ENCODE results near the gene CCNG2.

The CCNG2 gene

DNA sequence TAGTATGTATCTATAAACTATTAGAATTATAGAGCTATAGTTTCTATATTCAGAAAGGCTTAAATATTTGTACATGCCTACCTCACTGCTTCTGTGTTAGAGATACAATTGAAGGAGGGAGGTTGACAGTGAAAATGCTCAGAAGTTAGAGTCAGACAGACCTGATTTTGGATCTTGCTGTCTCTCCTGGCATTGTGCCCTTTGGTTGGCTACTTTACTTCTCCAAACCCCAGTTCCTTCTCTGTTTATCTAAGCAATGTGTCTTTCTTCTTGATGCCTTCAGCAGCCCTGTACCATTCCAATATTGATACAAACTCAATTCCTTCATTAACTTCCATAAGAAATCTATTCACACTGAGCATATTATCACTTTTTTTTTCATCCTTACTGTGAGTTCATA, 28.7 kb downstream of the CCNG2 start:
- no peak overlapping the region for H3K4me3 ChIP-seq (ENCODE audit: low read depth, low read length)
- TF ChIP-seq, protein P1, sequence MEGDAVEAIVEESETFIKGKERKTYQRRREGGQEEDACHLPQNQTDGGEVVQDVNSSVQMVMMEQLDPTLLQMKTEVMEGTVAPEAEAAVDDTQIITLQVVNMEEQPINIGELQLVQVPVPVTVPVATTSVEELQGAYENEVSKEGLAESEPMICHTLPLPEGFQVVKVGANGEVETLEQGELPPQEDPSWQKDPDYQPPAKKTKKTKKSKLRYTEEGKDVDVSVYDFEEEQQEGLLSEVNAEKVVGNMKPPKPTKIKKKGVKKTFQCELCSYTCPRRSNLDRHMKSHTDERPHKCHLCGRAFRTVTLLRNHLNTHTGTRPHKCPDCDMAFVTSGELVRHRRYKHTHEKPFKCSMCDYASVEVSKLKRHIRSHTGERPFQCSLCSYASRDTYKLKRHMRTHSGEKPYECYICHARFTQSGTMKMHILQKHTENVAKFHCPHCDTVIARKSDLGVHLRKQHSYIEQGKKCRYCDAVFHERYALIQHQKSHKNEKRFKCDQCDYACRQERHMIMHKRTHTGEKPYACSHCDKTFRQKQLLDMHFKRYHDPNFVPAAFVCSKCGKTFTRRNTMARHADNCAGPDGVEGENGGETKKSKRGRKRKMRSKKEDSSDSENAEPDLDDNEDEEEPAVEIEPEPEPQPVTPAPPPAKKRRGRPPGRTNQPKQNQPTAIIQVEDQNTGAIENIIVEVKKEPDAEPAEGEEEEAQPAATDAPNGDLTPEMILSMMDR (IDR thresholded peaks at IDR 0.05; ENCODE audit: low read depth, low read length), result no peak

DNA sequence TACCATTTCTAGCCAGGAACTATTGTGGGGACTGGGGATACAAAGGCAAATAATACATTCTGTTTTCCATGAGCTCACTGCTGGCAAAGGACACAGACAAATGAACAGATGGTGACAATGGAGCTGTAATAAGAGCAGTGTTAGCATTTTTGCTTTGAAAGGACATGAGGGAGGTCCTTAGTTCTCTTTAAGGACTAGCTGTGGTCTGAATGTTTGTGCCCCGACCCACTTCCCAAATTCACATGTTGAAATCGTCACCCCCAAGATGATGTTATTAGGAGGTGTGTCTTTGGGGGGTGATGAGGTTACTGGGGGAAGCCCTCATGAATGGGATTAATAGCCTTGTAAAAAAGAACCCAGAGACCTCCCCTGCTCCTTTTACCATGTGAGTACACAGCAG, 30.3 kb downstream of the CCNG2 start:
- TF ChIP-seq, protein P1 (IDR thresholded peaks at IDR 0.05; ENCODE audit: low read depth, low read length), result no peak
- no peak overlapping the region for H3K4me3 ChIP-seq (ENCODE audit: low read depth, low read length)

DNA sequence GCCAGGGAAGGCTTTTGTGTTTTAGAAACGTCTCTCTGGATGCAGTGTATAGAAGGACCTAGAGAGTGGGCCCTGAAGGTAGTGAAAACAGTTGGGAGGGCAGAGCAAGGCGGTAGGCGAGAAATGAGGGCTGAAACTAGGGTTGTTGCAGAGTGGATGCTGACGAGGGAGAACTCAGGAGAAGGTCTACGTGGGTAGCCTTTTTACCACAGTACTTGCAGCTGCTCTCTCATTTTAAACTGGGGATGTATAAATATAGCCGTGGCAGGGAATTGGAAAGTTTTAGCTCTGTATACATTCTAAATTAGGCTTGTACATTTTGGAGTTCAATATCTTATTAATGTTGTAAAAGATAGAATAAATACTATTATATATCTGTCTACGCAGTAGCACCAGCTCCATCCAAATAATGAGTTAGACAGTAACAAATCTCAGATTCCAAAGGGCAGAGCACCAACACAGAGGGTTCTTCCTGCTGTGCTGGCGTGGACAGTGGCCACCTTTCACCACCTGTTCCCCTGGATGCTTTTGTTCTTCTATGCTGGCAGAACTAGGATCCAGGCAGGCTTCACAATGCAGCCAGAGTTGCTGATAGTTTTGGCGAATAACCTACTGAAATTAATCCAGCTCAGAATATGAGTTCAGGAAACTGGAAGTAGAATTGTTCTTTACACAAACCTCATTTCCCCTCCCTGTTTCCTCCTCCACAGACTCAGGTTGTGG, 31.7 kb downstream of the CCNG2 start:
- TF ChIP-seq, protein P1 (IDR thresholded peaks at IDR 0.05; ENCODE audit: low read depth, low read length), result no peak
- no peak overlapping the region for H3K4me3 ChIP-seq (ENCODE audit: low read depth, low read length)

DNA sequence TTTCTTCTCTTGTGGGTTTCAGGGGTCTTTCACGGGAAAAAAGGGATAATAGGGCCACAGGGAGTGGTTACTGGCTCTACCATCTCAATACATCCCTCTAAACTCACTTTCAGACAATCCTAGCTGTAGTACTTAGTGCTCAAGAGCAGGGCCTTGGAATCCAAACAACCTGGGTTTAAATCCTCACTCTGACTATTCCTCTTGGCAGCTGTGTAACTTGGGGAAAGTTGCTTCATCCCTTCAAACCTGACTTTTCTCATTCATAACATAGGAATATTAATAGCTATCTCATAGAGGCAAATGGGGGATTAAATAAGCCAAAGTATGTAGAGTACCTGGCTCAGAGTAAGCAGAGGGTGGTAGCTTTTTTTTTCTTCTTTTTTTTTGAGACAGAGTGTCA, 32.4 kb downstream of the CCNG2 start:
- no peak overlapping the region for H3K4me3 ChIP-seq (ENCODE audit: low read depth, low read length)
- TF ChIP-seq, protein P1 (IDR thresholded peaks at IDR 0.05; ENCODE audit: low read depth, low read length), result no peak

DNA sequence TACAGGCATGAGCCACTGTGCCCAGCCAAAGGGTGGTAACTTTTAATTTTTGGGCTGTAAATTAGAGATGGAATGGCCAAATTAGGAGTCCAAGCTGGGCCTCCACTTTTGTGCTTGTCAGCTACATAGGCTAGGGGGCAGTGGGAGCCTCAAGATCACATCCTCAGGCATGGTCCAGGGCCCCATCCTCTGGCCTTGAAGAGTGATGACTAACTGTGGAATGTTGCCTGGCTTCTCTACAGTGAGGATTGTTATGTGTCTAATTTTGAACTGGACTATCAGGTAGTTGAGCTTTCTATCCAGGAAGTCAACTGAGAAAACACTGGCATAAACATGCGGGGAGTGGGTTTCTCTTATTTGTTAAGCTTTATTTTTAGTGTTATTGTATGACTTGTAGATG, 33.0 kb downstream of the CCNG2 start:
- no peak overlapping the region for H3K4me3 ChIP-seq (ENCODE audit: low read depth, low read length)
- TF ChIP-seq, protein P1 (IDR thresholded peaks at IDR 0.05; ENCODE audit: low read depth, low read length), result no peak

DNA sequence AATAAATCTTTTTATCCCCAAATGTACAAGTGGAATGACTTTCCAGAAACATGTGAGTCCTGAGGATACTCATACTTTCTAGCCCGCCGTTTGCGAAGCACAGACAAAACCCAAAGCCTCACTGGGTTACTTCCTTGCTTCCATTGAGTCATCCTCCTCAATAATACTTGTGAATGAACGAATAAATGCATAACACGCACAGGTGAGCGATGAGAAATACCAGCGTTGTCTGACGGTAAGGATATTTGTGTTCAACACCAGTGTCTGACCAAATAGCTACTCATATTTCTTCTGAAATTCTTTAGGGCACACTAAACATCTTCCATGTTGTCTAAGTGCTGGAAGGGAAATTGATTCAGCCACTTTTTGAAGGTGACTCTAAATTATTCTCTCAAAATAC, 36.0 kb downstream of the CCNG2 start:
- H3K4me3 ChIP-seq (ENCODE audit: low read depth, low read length), result no peak overlapping the region
- TF ChIP-seq, protein P1 (IDR thresholded peaks at IDR 0.05; ENCODE audit: low read depth, low read length), result no peak

DNA sequence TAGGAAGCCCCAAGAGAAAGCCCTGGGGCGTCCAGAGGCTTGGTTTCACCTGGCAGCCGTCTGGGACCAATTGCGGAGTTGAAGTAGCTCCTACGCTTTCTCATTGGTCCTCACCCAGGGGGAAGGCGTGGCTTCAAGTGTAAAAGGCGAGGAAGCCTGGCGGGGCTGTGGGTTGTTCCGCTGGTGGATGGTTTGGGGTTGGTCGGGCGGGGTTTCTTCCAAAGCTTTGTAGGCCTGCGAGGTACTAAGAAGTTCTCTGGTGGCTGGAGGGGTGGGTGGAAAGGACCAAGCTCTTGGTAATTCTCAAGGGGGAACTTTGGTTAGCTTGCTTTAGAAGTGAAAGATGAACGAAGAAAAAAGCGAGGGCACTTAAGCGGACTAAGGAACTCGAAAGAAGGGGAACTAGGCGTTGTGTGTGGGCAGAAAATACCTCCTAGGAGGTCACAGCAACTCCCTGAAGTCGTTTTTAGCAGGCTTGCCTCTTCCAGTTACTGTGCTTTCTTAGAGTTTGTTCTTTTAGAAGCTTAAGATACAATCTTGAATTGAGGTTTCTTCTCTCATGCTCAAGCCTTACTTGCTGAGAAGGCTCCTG, 36.6 kb downstream of the CCNG2 start:
- H3K4me3 ChIP-seq (ENCODE audit: low read depth, low read length), result no peak overlapping the region
- TF ChIP-seq, protein P1 (IDR thresholded peaks at IDR 0.05; ENCODE audit: low read depth, low read length), result no peak
